CD14-positive monocyte (primary cell): ENCODE results near the gene CDH4. TPM values are rescaled to one million over a fixed set of nuclear protein-coding genes. Genes with fewer than 3 reads are reported as not detected.

Experiments
- DNase-seq, 3 donors: peaks; one replicate each; pipeline ENCODE4 v3.0.0-alpha.2; 2011 to 2022
- H2AFZ ChIP-seq: 2 replicates; pipeline ENCODE4 v1.6.0; 2012; ENCODE audit warnings: mild to moderate bottlenecking, low read depth, low read length, inconsistent platforms; ENCODE audit not compliant: insufficient read depth, poor library complexity, severe bottlenecking
- H3K27ac ChIP-seq, 2 donors: 1 replicate in 1 of 2; 2 replicates in 1 of 2; pipeline ENCODE4 v1.5.1; 2012 to 2013; ENCODE audit warnings: low read length in 2 of 2, control low read depth in 1 of 2, inconsistent platforms in 1 of 2, low read depth in 1 of 2, mild to moderate bottlenecking in 1 of 2
- H3K27me3 ChIP-seq, 2 donors: one replicate each; pipeline versions ENCODE4 v1.6.0 to v1.6.1; 2011 to 2013; ENCODE audit warnings: low read length in 2 of 2; ENCODE audit not compliant: control insufficient read depth in 2 of 2, insufficient read depth in 2 of 2
- H3K36me3 ChIP-seq, 2 donors: replicated peaks in 1 of 2; 1 replicate in 1 of 2; 2 replicates in 1 of 2; pipeline versions ENCODE4 v1.5.1 to v1.6.1; 2012 to 2013; ENCODE audit warnings: low read length in 2 of 2, control low read depth in 1 of 2, inconsistent platforms in 1 of 2, mild to moderate bottlenecking in 1 of 2; ENCODE audit not compliant: insufficient read depth in 2 of 2, control insufficient read depth in 1 of 2
- H3K4me1 ChIP-seq, 2 donors: 1 replicate in 1 of 2; 2 replicates in 1 of 2; pipeline versions ENCODE4 v1.5.1 to v1.6.1; 2012 to 2013; ENCODE audit warnings: low read length in 2 of 2, control low read depth in 1 of 2, inconsistent platforms in 1 of 2, mild to moderate bottlenecking in 1 of 2, moderate library complexity in 1 of 2; ENCODE audit not compliant: insufficient read depth in 2 of 2, control insufficient read depth in 1 of 2
- H3K4me2 ChIP-seq: replicated peaks from 2 replicates; pipeline ENCODE3; 2012; ENCODE audit warnings: low read length, moderate library complexity, mild to moderate bottlenecking; ENCODE audit not compliant: poor library complexity, severe bottlenecking; ENCODE audit errors: extremely low read depth
- H3K4me3 ChIP-seq, 3 experiments: fragments of 200-600 bp in 1 of 3; sonication (generic) in 1 of 3; replicated peaks in 1 of 3; 1 replicate in 2 of 3; 2 replicates in 1 of 3; pipeline ENCODE4 v1.5.1; 2011 to 2013; ENCODE audit warnings: low read length in 3 of 3, mild to moderate bottlenecking in 3 of 3, control low read depth in 2 of 3, low read depth in 2 of 3, inconsistent platforms in 1 of 3, moderate library complexity in 1 of 3
- H3K79me2 ChIP-seq: 2 replicates; pipeline ENCODE4 v1.6.0; 2012; ENCODE audit warnings: mild to moderate bottlenecking, control low read depth, inconsistent platforms, low read length, moderate library complexity; ENCODE audit not compliant: insufficient read depth
- H3K9ac ChIP-seq: 2 replicates; pipeline ENCODE4 v1.6.0; 2017; ENCODE audit warnings: low read length, mild to moderate bottlenecking; ENCODE audit not compliant: insufficient read depth, poor library complexity, severe bottlenecking
- H3K9me3 ChIP-seq, 2 donors: replicated peaks in 1 of 2; 1 replicate in 1 of 2; 2 replicates in 1 of 2; pipeline versions ENCODE4 v1.5.1 to v1.6.1; 2012 to 2013; ENCODE audit warnings: low read length in 2 of 2, control low read depth in 1 of 2; ENCODE audit not compliant: control insufficient read depth in 1 of 2, insufficient read depth in 1 of 2
- H4K20me1 ChIP-seq: 2 replicates; pipeline ENCODE4 v1.6.0; 2012; ENCODE audit warnings: mild to moderate bottlenecking, low read length, control low read depth, moderate library complexity; ENCODE audit not compliant: insufficient read depth
- H3K27ac Mint-ChIP-seq, 7 donors: one replicate each; pipeline ENCODE4 v1.8.0; 2020; ENCODE audit warnings: mild to moderate bottlenecking in 7 of 7, mixed read lengths in 7 of 7, moderate library complexity in 6 of 7, inconsistent platforms in 2 of 7
- H3K27me3 Mint-ChIP-seq, 3 donors: one replicate each; pipeline ENCODE4 v1.8.0; 2021 to 2022; ENCODE audit warnings: low read depth in 3 of 3, mild to moderate bottlenecking in 3 of 3, mixed read lengths in 3 of 3, moderate library complexity in 3 of 3, inconsistent platforms in 1 of 3
- H3K36me3 Mint-ChIP-seq, 2 donors: one replicate each; pipeline ENCODE4 v1.8.0; 2020; ENCODE audit warnings: mixed read lengths in 2 of 2, inconsistent platforms in 1 of 2, mild to moderate bottlenecking in 1 of 2
- H3K4me1 Mint-ChIP-seq: one replicate; pipeline ENCODE4 v1.8.0; 2020; ENCODE audit warnings: mild to moderate bottlenecking, mixed read lengths
- H3K4me3 Mint-ChIP-seq, 2 donors: one replicate each; pipeline ENCODE4 v1.8.0; 2020; ENCODE audit warnings: mild to moderate bottlenecking in 2 of 2, mixed read lengths in 2 of 2, moderate library complexity in 1 of 2
- H3K9me3 Mint-ChIP-seq, 7 donors: one replicate each; pipeline ENCODE4 v1.8.0; 2020 to 2022; ENCODE audit warnings: mixed read lengths in 7 of 7, mild to moderate bottlenecking in 6 of 7, moderate library complexity in 6 of 7, inconsistent platforms in 2 of 7
- WGBS: methylation state at CpG from one replicate; pipeline ENCODE4 v1.1.5; 2013; ENCODE audit warnings: missing lambda C conversion rate; ENCODE audit not compliant: insufficient coverage; 5-methylcytosine and 5-hydroxymethylcytosine counted together
- intact Hi-C, 2 donors: fragments of 100-400 bp; cut with micrococcal nuclease; formaldehyde crosslinking; loops; one replicate each; pipeline versions ENCODE4 v1.15.0 to v1.15.1; 2023
- polyA plus RNA-seq, 3 donors: library from polyadenylated mRNA; depleted of rRNA in 1 of 3; unstranded in 2 of 3; stranded (reverse) in 1 of 3; fragments of 300-500 nt in 2 of 3; fragments of >200 nt in 1 of 3; fragmentation: Illumina TruSeq in 2 of 3; gene quantifications; 1 replicate in 2 of 3; 2 replicates in 1 of 3; pipeline ENCODE4 v1.2.3, GENCODE V29; 2012 to 2021
- TF ChIP-seq, protein P1 (sequence below): fragments of 200-600 bp; IDR thresholded peaks from one replicate; pipeline ENCODE4 v1.8.0; 2022; ENCODE audit warnings: antibody characterized with exemption, mild to moderate bottlenecking

Gene CDH4
- polyA plus RNA-seq, 3 donors, result not detected

DNA sequence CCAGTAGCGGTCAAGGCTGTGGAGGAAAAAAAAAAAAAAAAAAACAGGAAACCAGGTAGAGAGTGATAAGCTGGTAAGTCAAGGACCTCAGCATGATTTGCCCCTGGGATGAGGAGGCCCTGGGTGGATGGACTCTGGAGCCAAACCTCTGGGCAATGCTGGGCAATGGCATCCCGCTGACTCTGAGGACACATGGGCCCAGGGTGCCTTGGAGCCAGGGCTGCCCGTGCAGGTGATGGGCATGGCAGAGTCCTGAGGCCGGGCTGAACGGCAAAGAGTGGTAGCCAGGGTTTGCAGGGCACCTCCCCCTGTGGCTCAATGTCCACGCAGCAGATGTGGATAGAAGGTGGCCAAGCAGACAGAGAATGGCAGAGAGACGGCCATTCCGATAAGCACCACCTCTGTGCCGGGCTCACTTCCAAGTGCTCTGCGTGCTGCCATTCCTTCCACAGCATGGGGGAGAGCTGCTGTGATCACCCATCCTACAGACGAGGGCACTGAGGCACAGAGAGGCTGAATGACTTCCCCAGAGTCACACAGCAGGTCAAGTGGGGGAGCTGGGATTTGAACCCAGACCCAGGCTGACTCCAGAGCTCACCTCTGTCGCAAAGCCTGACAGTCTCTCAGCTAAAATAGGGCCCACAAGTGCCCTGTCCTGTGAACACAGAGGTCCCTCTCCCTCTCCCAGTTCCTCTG lies 353.9 kb downstream of the CDH4 start:
- no peak for DNase-seq
- Histone ChIP-seq H3K9ac (no peak overlapping the region), H3K27ac (no peak overlapping the region), H3K36me3 (no peaks in the 10 kb centered on the region), H3K4me1 (no peaks in the 10 kb centered on the region), H3K79me2 (no peaks in the 10 kb centered on the region), H3K4me3 (no peak overlapping the region), H4K20me1 (no peaks in the 10 kb centered on the region), H2AFZ (no peak overlapping the region), H3K27me3 (no peaks in the 10 kb centered on the region), H3K9me3 (peaks cover 45 to 94% of the 10 kb centered on the region in 2 donors), H3K4me2 (no peak overlapping the region)
- no peak overlapping the region for H3K27ac Mint-ChIP-seq
- H3K36me3 Mint-ChIP-seq, result no peaks in the 10 kb centered on the region
- no peaks in the 10 kb centered on the region for H3K4me1 Mint-ChIP-seq
- H3K9me3 Mint-ChIP-seq, result peaks cover 24 to 76% (median 55%) of the 10 kb centered on the region in 7 donors
- WGBS, result 91% methylated on average over 11 of the region's 12 CpGs
- H3K4me3 Mint-ChIP-seq, result no peak overlapping the region
- TF ChIP-seq, protein P1, sequence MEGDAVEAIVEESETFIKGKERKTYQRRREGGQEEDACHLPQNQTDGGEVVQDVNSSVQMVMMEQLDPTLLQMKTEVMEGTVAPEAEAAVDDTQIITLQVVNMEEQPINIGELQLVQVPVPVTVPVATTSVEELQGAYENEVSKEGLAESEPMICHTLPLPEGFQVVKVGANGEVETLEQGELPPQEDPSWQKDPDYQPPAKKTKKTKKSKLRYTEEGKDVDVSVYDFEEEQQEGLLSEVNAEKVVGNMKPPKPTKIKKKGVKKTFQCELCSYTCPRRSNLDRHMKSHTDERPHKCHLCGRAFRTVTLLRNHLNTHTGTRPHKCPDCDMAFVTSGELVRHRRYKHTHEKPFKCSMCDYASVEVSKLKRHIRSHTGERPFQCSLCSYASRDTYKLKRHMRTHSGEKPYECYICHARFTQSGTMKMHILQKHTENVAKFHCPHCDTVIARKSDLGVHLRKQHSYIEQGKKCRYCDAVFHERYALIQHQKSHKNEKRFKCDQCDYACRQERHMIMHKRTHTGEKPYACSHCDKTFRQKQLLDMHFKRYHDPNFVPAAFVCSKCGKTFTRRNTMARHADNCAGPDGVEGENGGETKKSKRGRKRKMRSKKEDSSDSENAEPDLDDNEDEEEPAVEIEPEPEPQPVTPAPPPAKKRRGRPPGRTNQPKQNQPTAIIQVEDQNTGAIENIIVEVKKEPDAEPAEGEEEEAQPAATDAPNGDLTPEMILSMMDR, result no peak
- intact Hi-C loops, result no loop called here
- no peaks in the 10 kb centered on the region for H3K27me3 Mint-ChIP-seq

DNA sequence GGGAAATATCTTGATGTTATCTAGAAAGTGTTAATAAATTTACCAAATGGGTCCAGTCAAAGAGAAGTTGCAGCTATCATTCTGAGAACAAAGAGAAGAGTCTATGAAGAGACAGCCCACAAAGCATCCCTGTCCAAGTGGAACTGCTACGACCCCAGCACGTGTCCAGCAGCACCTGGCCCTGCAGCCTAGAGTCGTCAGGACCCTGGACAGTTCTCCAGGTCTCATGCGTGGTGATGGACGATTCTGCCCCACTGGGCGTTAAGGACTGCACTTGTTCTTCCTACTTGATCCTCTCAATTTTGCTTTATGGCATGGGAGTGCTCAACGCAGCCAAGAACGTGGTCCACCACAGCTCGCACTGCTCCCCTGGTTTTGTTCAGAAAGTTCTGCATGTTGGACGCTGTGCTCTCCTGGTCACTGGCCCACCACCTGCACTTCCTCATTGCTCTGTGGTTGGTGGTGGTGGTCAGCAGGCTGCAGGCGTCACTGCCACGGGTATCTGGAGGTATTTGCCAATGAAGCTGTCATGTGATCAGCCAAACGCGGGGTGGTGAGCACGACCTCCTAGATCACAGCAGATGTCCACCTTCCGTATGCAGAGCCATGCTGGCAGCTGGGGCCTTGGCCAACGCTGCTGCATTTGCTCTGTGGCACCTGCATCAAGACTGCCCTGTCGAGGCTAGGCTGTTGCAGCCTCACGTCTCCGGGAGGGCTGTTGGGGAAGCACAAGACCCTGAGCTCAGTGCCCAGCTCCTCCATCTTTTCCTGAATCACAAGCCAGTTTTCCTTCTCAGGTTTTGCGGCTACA lies 356.4 kb downstream of the CDH4 start:
- Histone ChIP-seq H3K27me3 (no peaks in the 10 kb centered on the region), H3K9me3 (peaks cover 33 to 91% of the 10 kb centered on the region in 2 donors), H3K4me3 (no peak overlapping the region), H3K4me1 (no peaks in the 10 kb centered on the region), H3K79me2 (no peaks in the 10 kb centered on the region), H3K36me3 (no peaks in the 10 kb centered on the region), H3K4me2 (no peak overlapping the region), H3K27ac (no peak overlapping the region), H4K20me1 (no peaks in the 10 kb centered on the region), H2AFZ (no peak overlapping the region), H3K9ac (no peak overlapping the region)
- Mint-ChIP-seq H3K9me3 (peaks cover 19 to 69% (median 44%) of the 10 kb centered on the region in 7 donors), H3K27me3 (no peaks in the 10 kb centered on the region), H3K4me3 (no peak overlapping the region), H3K36me3 (no peaks in the 10 kb centered on the region), H3K4me1 (no peaks in the 10 kb centered on the region), H3K27ac (no peak overlapping the region)
- intact Hi-C loops, result no loop called here
- no peak for DNase-seq
- TF ChIP-seq, protein P1, result no peak
- 63% methylated on average over 16 of the region's 21 CpGs for WGBS
